Inflammatory macrophage treated with lipopolysaccharide for 4 hours (primary cell): Measurements from ENCODE around the gene CDK18.

Experiments
- DNase-seq: peaks from one replicate; pipeline ENCODE4 v3.0.0-alpha.2; 2020

CDK18 gene

DNA sequence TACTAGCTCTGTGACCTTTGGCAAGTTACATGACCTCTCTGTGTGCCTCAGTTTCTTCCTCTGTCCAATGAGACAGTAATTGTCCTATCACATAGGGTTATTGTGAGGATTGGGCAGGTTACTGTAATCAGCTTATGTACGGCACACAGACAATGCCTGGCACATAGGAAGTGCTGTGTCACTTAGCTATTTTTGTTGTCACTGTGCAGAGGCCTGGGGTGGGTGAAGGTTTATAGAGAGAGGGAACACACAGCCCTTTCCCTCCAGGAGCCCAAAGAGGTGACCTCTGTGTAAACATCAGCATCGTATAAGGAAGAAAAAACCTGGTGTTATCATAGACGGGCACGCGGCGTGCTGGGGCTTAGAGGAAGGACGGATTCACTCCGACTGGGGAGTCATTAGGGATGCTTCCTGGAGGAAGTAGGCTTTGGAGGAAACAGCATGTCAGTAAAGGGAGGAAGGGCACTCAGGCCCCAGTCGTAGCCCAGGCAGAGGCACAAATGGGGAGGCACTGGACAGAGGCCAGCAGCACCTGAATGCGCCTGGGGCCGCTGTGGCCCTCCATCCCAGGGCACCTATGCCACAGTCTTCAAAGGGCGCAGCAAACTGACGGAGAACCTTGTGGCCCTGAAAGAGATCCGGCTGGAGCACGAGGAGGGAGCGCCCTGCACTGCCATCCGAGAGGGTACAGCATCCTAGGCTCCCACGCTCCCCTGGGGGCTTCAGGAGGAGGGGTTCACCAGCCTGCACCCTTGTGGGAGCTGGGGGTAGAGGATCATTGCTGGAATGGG lies 21.2 kb downstream of the CDK18 start:
- DNase-seq, result no peak

DNA sequence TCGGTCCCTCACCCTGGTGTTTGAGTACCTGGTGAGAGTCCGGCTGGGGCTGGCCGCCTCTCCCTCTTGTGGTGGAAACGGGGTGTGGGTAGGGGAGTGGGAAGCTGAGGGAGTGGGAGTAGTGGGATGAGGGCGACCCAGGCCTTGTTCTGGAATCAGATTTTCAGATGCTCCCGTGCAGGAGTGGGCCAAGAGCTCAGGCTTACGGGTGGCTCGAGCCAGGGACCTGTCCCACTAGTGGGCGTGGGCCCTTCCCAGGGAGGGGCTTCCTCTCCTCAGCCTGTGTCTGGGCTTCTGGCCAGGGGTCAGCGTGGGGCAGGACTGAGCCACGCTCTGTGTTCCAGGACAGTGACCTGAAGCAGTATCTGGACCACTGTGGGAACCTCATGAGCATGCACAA lies 22.0 kb downstream of the CDK18 start:
- DNase-seq, result no peak

DNA sequence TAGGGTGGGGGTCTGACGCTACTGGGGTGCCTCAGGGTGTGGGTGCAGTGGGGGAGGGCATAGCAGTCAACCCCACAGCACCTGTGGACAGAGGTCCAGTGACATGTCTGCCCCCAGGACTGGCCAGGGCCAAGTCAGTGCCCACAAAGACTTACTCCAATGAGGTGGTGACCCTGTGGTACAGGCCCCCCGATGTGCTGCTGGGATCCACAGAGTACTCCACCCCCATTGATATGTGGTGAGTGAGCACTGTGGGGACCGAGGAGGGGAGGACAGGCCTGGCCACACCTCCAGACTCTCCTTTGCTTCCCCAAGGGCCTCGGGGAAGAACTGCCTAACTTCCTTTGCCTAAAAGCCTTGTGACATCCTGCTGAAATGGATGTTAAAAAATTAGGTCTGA lies 23.5 kb downstream of the CDK18 start:
- DNase-seq, result no peak

DNA sequence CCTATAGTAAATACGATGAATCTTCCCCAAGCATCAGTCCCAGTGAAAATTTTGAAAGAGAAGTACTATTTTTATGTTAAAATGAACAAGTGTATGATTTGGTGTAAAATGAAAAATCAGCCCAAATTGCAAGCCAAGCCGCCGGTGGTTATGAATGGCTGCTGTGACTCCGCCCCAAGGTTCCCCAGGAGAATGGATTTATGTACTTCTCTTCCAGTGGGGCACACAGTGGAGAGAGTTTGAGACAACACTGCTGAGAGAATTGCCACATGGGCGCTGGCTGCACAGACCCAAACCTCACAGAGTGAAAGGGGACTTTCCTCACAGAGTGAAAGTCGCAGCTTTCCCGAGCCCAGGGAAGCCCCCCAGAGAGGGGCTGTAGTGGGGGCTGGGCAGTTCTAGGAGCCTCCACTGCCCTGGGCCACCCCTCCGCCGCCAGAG lies 24.0 kb downstream of the CDK18 start:
- DNase-seq, result no peak

DNA sequence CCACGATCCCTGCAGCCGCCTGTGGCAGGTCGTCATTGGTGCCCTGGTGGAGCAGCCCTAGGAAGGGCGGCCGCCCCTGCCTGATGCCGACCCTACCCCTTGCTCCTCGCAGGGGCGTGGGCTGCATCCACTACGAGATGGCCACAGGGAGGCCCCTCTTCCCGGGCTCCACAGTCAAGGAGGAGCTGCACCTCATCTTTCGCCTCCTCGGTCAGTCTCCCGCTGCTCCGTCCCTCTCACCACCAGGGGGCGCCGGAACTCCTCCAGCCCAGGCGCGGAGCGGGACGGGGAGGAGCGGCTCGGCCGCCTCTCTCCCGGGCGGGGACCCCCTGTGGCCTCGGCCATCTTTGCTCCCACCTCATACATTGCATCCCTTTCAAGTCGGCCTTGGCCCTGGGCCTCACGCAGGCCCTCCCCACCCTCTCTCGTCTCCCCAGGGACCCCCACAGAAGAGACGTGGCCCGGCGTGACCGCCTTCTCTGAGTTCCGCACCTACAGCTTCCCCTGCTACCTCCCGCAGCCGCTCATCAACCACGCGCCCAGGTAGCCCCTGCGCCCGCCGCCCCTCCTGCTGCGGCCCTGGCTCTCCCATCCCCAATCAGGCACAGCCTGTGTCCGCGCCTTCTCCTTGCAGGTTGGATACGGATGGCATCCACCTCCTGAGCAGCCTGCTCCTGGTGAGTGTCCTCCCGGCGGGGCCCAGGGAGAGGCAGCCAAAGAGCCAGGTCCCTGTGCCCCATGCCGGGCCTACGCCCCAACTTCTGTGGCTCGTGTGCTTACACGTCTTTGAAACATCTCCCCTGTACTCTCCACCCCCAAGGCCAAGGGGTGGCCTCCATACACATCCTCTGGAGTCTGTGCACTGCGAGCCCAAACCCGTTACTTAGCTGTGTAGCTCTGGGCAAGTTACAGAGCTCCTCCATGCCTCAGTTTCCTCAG lies 24.7 kb downstream of the CDK18 start:
- DNase-seq, result peak; percentile 69

DNA sequence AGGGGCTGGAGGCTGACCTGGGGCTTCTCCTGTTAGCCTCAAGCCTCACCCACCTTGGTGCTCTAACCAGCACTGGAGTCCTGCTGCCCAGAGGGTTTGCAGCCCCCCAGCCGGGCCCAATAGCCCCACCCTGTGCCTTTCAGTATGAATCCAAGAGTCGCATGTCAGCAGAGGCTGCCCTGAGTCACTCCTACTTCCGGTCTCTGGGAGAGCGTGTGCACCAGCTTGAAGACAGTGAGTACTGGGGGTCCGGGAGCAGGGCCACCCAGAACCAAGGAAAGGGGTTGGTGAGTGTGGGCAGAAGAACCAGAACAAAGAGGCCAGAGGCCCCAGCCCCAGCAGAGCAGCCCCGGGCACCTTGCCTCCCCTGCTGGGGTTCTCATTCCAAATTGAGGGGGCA lies 25.6 kb downstream of the CDK18 start:
- no peak for DNase-seq

DNA sequence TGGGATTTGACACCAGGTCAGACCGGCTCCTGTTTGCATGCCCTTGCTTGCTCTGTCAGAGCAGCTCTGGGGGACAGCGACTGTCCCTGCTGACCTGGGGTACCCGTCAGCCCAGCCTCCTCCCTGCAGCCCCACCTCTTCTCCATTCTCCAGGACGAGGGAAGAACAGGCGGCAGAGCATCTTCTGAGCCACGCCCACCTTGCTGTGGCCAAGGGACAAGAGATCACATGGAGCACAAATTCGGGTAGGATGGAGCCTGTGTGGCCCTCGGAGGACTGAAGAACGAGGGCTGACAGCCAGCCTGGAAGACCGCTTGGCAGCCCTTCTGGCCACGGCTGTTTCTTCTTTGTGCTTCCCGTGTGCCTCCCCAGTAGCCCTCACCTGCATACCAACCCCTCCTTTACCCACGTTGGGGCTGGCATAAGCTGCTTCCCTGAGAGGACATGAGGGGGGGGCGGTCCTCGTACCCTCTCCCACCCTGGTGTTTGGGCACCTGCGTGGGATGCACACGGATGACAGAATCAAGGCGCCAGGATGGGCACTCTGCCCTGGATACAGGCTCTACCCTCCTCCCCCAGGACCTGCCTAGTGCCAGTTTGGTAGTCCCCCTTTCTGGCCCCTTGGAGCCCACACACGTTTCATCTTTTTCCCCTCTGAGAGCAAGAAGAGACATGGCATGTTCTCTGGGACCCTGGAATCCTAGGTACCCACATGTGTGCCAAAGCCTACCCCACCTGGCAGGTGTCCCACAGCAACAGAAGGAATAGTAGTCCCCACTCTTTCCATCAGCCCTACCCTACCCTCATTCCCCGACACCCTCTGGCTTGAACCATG lies 26.9 kb downstream of the CDK18 start:
- no peak for DNase-seq

DNA sequence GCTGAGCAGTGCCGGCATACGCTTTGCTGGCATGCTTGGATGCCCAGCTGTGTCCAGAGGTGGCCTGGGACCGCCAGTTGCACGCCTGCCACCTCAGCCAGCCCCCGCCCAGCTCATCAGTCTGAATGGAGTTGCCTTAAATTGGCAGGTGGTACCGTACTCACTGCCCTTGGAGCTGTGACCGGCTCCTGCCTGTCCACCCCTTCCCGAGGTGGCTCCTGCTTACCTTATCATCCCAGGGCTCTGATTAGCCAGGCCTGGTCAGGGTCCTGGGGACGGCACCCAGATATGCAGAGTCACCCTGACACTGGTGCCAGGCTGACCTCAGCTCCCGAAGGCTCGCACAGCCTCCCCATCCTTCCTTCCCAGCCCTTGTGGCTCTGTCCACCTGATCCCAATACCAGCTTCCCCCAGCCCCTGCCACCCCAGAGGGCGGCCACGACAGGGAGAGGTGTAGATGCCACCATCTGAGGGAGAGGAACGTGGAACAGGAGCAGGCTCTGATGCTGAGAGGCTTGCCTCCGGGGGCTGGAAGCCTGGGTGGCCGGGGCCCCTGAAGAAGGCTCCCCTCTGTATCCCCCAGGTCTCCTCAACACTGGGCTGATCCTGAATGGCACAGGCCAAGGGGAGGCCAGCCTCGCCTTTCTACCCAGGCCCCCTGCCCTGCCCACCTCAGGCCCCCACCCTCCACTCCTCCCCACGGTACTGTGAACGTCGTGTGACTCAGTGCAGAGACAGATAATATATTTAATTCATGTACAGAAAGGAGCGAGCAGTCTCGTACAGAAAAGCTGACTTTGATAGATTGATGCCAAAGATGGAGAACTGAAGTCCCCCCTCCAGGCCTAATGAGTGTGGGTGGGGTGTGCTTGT lies 27.8 kb downstream of the CDK18 start:
- DNase-seq, result no peak

DNA sequence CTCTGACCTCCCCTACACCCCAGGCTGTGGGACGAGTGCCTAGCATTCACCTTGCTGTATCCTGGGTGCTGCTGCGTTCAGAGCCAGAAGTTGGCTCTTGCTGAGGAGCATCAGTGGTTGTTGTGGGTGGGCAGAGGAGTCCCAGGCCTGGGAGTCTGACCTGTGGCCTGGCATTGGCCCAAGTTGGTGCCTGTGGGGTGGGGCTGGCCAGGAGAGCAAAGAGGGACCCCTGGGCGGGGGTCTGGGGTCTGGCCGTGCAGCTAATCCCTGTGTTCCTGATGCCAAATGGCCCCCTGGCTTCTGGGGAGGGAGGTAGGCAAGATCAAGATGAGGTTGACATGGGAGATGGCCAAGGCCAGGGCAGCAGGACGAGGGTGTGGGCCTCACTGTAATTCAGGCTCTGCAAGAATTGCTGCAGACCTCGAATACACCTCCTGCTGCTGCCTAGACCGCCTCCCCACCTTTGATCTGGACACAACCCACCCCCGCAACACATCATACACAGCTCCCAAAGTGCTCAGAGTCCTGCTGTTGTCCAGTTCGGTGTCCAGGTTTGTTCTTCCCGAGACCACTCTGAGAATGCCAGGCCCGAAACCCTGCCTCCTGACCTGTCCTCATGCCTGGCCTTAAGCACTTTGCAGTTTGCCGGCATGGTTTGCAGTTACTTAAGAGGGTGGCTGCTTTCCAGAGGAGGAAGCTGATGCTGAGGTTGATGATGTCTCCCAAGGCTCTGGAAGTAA lies 28.7 kb downstream of the CDK18 start:
- no peak for DNase-seq

DNA sequence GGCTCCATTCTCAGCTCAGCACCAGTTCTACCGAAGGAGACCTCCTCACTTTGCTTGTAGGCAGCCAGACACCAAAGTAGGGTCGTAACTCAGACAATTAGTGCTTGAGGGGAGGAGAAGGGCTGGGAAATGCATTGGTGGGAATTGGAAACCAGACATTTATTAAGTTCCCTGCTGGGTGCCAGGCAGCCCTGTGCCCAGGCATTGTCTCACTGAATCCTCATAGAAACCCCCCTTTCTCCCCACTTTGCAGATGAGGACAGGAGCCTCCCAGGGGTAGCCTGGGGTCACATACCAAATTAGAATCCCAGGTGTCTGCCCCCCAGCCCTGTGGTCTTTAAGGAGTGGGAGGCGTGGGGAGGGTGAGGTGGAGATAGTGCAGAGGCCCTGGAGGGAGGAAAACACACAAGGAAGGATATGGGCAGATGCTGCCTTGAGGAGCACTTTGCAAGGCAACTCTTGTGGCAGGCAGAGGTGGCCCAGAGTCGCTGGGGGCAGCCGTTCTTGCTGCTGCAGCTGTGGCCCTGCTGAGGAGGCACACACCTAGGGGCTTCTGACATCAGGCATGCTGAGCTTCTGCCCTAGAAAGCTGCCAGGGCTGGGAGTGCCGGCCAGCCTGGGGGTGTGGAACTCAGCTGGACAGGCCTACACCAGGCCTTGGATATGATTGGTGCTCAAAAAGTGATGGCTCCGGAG lies 29.4 kb downstream of the CDK18 start:
- DNase-seq, result no peak

DNA sequence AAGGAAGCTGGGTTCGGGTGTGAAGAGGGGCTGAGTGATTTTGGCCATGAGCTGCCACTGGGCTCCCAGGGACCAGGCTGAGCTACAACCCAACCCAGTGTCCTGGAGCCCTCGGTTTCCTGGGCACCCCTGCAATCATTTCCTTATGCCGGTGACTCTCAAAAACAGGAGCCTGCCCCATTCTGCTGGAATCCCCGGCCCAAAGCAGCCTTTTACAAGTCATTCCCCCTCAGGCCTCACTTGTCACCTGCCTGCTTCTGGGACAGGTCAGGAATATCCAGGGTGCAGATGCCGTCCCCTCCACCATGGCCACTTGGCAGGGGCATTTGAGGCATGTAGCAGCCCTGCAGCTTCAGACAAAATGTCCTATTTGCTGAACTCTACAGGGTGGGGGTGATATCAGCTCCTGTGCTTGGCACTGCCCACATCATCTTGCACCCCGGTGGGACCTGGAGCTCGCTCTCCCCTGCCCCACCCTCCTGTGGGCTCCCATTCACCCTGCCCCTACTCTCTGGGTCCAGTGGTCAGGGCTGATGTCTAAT lies 30.0 kb downstream of the CDK18 start:
- DNase-seq, result no peak

DNA sequence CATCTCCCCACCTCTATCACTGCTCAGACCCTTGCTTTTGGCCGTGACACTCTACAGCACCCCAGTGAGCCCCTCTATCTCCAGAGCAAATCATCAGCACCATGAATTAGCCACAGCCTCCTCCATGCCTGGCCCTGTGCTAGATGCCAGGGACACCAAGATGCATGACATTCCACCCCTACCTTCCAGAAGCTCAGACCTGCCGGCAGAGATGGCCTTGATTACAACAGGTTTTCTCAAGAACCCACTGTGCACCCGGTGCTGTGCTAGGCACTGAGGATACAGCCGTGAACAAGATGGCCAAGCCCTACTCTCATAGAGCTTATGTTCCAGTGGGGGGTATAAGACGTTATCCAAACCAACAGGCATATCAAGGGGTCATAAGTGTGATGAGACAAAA lies 30.6 kb downstream of the CDK18 start:
- DNase-seq, result no peak

DNA sequence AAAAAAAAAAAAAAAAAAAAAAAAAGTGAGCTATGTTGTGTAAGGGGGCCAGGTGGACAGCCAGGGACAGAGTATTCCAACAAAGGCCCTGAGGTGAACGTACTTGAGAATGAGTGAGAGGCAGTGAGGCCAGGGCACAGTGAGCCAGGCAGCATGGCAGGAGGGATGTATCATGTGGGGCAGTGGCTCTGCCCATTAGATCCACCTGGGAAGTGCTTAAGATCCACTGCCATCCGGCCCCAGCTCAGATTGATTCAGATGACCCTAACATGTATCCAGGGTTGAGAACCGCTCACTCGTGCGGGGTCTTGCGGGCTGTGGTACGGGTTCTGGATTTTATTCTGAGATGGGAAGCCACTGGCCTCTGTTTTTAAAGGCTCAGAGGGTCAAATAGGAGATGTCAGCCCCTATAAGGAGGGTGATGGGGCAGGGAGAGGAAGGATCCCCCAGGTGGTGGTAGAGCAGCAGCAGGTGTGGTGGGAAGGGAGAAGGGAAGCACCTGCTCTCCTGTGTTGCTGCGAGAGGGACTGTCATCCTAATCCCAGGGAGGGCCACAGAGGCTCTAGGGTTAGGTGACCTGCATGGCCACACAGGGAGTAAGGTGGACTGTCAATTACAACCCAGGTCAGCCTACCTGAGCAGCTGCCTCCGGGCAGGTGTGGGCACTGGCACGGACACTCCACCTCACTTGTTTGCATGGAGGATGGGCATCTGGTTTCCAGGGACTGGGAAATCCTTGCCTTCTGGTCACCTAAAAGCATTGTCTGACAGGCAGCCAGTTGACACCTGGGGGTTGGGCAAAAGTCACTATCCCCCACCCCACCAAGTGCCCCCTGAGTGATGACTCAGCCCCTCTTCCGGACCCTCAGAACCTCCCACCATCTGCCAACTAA lies 31.6 kb downstream of the CDK18 start:
- no peak for DNase-seq

DNA sequence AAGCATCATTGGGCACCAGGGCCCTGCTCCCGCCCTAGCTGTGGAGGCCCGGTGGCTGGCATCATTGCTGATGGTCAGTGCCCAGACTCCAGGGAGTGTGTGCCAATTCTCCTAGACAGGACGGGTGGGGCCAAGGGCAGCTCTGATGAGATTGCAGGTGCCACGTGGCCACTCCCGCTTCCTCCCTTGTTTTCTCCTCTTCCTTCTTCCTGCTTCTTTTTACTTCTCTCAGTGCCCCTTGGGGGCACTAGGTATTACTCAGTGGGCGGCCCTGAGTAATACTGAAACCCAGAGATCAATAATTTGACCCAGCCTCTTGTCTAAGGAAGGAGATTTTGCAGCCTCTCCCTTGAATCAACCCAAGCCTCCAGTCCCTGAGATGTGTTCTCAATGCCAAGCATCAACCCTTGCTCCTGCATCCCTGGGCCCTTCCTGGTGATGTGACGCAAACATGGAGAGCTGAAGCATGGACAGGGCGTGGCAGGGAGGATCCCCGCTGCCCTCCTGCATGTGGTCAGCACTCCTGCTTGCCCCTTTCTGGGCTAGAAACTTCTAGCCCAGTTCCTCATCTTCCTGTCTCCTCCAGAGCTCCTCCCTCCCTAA lies 32.4 kb downstream of the CDK18 start:
- DNase-seq, result peak; percentile 26

DNA sequence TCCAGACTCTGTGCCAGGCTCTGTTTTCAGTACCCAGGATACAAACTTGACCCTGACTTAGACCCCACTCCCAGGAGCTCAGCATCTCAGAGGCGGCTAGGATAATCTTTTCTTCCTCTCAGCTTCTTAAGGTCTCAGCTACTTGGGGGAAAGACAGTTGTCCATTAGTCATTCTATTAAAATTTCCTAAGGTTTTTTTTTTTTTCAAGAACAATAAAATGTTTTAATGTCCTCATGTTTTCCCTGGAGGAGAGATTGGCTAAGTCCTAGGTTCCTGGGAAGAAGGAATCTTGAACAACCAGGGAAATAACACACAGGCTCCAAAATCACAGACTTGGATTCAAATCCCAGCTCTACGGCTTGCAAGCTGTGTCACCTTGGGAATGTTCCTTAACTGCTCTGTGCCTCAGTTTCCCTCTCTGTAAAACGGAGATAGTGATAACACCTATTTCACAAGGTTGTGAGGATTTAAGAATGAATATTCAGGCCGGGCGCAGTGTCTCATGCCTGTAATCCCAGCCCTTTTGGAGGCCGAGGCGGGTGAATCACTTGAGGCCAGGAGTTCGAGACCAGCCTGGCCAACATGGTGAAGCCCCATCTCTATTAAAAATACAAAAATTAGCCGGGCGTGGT lies 33.0 kb downstream of the CDK18 start:
- no peak for DNase-seq

DNA sequence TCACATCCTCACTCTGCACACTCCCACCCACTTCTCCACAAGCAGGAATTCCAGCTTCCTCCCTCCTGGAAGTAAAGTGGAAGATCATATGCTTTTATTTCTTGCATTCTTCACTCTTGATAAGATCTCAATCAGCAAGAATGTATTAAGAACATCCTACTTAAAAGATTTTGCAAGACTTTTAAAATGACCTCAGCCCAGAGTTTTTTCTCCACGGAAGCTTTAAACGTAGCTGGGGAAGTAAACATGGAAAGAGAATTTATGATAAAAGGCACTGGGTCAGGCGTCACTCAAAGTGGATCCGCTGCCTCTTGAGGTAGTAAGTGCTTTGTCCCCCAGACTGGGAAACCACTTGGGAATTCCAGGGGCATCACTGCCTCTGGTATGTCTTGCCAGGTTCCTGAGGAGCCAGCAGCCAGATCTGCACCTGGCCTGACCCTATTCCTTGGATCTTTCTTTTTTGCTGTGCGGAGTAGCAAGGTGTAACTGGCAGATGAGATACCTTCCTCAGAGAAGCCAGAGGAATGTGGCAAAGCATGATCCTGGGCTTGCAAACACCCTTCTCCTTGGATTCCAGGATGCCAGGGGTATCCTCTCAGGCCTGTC lies 33.9 kb downstream of the CDK18 start:
- DNase-seq, result peak; percentile 76

DNA sequence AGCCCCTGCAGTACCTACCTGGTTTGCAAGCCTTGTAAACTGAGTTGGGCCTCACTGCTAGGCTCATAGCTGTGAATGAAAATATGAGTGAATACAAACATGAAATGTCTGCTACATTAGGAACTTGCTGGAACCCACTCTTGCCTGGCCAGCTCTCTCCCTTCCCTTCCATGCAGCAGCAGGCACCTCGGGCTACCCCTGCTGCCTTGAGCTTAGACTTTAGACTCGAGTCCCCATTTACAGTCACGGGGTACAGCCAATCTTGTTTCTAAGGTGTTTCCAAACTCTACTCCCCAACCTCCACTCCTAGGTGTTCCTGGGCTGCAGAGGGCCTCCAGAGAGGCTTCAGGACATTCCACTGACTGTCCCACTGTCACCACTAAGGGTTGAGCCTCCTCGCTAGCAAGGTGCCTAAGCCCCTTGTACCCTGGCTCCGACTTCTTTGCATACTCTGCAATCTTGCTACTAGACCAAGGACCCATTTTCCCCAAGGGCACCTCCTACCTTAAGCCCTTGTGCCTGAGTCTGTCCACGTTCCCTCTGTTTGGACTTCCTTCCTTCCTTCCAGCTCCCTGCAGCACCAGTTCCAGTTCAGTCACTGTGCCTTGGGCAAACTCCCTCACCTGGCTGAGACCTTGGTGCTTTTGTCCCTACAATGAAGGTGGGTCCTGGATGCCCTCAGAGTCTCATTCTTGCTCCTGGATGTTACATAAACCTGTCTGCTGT lies 36.9 kb downstream of the CDK18 start:
- DNase-seq, result no peak
